Chondrocyte (in vitro differentiated cells): Measurements from ENCODE around the gene SNORC. TPM values are rescaled to one million over a fixed set of nuclear protein-coding genes. Genes with fewer than 3 reads are reported as not detected.
A peak's percentile ranks its signal among the peaks of the same experiment; 100 is the strongest.

Source experiments
- DNase-seq: peaks from one replicate; pipeline ENCODE4 v3.0.0; 2021; ENCODE audit warnings: mixed read lengths, low spot score
- H3K27ac Mint-ChIP-seq: one replicate; pipeline ENCODE4 v1.8.0; 2021; ENCODE audit warnings: mild to moderate bottlenecking, moderate library complexity, mixed read lengths; ENCODE audit not compliant: unreplicated experiment
- H3K27me3 Mint-ChIP-seq: 2 replicates; pipeline ENCODE4 v1.8.0; 2021; ENCODE audit warnings: low read depth, mixed read lengths
- H3K36me3 Mint-ChIP-seq: 2 replicates; pipeline ENCODE4 v1.8.0; 2021; ENCODE audit warnings: low read depth, mixed read lengths
- H3K4me1 Mint-ChIP-seq: 2 replicates; pipeline ENCODE4 v1.8.0; 2021; ENCODE audit warnings: low read depth, mild to moderate bottlenecking, mixed read lengths
- H3K4me3 Mint-ChIP-seq: one replicate; pipeline ENCODE4 v1.8.0; 2021; ENCODE audit warnings: mild to moderate bottlenecking, moderate library complexity, mixed read lengths; ENCODE audit not compliant: unreplicated experiment
- H3K9me3 Mint-ChIP-seq: 2 replicates; pipeline ENCODE4 v1.8.0; 2021; ENCODE audit warnings: low read depth, mixed read lengths
- total RNA-seq: library from RNA; stranded (reverse); gene quantifications from 3 replicates; pipeline ENCODE4 v1.2.1, GENCODE V29; 2021
- TF ChIP-seq, protein P1 (sequence below): fragments of 200-600 bp; sonication (generic); IDR thresholded peaks from 2 replicates; pipeline ENCODE4 v1.5.0; 2021; ENCODE audit warnings: antibody characterized with exemption, mild to moderate bottlenecking, moderate library complexity

The SNORC gene
- total RNA-seq, 1 donor from 2014 or later, result 2.1 TPM

DNA sequence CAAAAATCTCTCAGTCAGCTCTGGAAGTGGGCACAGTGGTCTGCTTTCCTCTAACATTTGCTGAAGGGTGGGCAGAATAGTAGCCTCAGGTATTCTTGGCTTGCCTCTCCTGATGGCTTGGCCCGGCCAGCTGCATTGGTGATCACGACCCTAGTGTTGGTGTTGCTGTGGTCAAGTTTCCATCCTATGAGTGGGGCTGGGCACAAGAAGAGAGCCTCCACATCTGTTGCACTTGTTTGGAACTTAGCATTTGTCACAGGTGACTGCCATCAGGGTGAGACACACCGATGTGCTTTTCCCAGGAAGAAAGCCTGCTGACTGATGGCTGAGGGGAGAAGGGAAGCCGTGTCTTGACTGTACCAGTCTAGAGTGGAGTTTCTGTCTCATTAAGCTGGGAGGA, 33.1 kb upstream of the SNORC start:
- H3K4me1 Mint-ChIP-seq, result peaks cover 18% of the 10 kb centered on the region
- H3K9me3 Mint-ChIP-seq, result no peaks in the 10 kb centered on the region
- no peak for DNase-seq
- H3K4me3 Mint-ChIP-seq, result no peak overlapping the region
- H3K27me3 Mint-ChIP-seq, result no peaks in the 10 kb centered on the region
- H3K27ac Mint-ChIP-seq, result no peak overlapping the region
- H3K36me3 Mint-ChIP-seq, result peaks cover 37% of the 10 kb centered on the region
- TF ChIP-seq, protein P1, sequence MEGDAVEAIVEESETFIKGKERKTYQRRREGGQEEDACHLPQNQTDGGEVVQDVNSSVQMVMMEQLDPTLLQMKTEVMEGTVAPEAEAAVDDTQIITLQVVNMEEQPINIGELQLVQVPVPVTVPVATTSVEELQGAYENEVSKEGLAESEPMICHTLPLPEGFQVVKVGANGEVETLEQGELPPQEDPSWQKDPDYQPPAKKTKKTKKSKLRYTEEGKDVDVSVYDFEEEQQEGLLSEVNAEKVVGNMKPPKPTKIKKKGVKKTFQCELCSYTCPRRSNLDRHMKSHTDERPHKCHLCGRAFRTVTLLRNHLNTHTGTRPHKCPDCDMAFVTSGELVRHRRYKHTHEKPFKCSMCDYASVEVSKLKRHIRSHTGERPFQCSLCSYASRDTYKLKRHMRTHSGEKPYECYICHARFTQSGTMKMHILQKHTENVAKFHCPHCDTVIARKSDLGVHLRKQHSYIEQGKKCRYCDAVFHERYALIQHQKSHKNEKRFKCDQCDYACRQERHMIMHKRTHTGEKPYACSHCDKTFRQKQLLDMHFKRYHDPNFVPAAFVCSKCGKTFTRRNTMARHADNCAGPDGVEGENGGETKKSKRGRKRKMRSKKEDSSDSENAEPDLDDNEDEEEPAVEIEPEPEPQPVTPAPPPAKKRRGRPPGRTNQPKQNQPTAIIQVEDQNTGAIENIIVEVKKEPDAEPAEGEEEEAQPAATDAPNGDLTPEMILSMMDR, result no peak

DNA sequence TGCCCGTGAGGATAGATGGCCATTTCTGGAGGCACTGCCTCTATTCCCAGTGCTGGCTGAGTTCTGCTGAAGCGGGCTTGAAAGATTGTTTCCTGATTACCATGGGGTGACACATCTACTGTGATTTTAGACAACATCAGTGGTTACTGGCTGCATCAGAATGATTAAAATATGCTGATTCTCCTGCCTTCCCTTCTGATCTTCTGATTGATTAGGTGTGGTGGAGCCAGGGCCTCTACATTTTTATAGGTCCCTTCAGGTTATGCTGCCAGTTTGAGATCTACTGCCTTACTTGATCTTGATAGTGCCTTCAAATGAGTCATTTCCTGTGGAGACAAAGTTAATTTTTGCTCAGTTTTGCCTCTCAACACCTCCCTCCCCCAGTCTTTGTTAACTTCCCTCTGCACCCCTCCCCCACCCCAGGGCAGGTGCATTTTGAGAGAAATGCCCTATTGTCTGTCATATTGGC, 31.6 kb upstream of the SNORC start:
- peak overlapping the region; percentile 3 for H3K27ac Mint-ChIP-seq
- no peaks in the 10 kb centered on the region for H3K27me3 Mint-ChIP-seq
- H3K9me3 Mint-ChIP-seq, result no peaks in the 10 kb centered on the region
- H3K4me3 Mint-ChIP-seq, result no peak overlapping the region
- H3K4me1 Mint-ChIP-seq, result peaks cover 15% of the 10 kb centered on the region
- DNase-seq, result no peak
- TF ChIP-seq, protein P1, result no peak
- H3K36me3 Mint-ChIP-seq, result peaks cover 35% of the 10 kb centered on the region

DNA sequence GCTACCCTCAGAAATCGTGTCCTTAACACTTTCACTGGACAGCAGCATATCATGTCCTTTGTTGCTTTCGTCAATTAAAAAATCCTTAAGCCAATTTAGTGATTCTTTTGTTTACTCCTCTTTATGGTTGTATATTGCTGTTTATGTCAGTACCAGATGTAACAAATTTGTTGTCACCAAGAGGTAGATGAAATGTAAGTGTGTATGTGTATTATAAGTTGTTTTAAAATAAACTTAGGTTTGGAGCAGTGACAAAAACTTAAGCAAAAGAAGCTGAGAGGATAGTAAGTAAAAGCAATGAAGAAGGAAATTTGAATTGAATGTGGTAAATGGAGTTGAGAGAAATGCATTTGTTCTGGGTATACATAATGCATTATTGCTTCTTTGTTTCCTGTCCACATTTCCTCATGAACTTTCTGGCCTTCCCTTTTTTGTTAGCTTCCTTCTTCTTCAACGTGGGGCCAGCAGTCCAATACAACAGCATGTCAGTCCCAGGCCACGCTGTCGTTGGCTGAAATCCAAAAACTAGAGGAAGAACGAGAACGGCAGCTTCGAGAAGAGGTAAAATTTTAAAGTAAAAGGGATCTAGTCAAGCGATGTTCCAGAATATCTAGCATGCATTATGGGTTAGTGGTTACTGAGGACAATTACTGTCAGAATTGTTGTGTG, 30.5 kb upstream of the SNORC start:
- no peak overlapping the region for H3K4me3 Mint-ChIP-seq
- TF ChIP-seq, protein P1, result no peak
- H3K4me1 Mint-ChIP-seq, result peaks cover 15% of the 10 kb centered on the region
- peaks cover 32% of the 10 kb centered on the region for H3K36me3 Mint-ChIP-seq
- peak overlapping the region; percentile 76 for H3K27ac Mint-ChIP-seq
- H3K27me3 Mint-ChIP-seq, result no peaks in the 10 kb centered on the region
- DNase-seq, result no peak
- no peaks in the 10 kb centered on the region for H3K9me3 Mint-ChIP-seq

DNA sequence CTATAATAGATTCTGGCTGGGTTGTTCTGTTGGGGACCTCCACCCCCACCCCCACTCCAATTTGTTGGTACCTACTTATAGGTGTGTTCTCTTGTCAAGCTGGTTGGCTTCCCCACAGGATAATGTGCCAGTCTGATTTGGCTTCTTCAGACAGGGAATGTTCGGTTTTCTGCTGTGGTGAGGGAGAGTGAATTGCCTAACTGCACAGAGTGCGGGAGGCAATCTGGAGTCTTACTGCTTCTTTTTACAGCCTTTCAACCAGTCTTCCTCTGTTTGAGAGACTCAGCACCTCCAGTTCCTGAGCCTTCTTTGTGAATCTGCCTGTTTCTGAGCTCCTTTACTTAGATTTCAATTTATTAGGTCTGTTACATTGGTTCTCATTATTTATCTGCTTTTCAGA, 27.4 kb upstream of the SNORC start:
- TF ChIP-seq, protein P1, result no peak
- Mint-ChIP-seq H3K36me3 (peaks cover 25% of the 10 kb centered on the region), H3K27me3 (no peaks in the 10 kb centered on the region), H3K27ac (peak overlapping the region; percentile 71), H3K4me1 (peaks cover 11% of the 10 kb centered on the region), H3K4me3 (no peak overlapping the region), H3K9me3 (no peaks in the 10 kb centered on the region)
- no peak for DNase-seq

DNA sequence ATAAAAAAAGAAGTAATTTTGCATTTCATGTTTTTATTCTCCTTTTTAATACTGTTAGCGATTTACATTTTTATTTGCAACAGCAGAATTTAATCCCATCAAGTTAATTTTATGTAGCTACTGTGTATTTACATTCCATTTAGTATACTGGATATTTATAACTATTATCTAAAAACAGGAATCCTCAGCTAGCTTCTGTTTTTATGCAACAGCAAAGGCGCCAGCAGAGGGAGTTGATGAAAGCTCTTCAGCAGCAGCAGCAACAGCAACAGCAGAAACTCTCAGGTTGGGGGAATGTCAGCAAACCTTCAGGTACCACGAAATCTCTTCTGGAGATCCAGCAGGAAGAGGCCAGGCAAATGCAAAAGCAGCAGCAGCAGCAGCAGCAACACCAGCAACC, 26.2 kb upstream of the SNORC start:
- Mint-ChIP-seq H3K27me3 (no peaks in the 10 kb centered on the region), H3K4me3 (no peak overlapping the region), H3K27ac (peak overlapping the region; percentile 27), H3K36me3 (peaks cover 27% of the 10 kb centered on the region), H3K9me3 (no peaks in the 10 kb centered on the region), H3K4me1 (no peaks in the 10 kb centered on the region)
- TF ChIP-seq, protein P1, result peak; percentile 52
- DNase-seq, result no peak
